Uterus (tissue), 2 donors: ENCODE results near the gene LCE5A.

ENCODE experiments used
- CTCF ChIP-seq, 4 experiments: fragments of 200-600 bp in 2 of 4; fragments of 450-650 bp in 2 of 4; sonication (generic) in 2 of 4; IDR thresholded peaks; one replicate each; pipeline ENCODE4 v1.5.1; 2016 to 2019; ENCODE audit warnings: antibody characterized with exemption in 4 of 4, mild to moderate bottlenecking in 2 of 4, moderate library complexity in 1 of 4
- POLR2A ChIP-seq, 2 donors: fragments of 450-650 bp; IDR thresholded peaks; one replicate each; pipeline ENCODE4 v1.6.1; 2016; ENCODE audit warnings: antibody characterized with exemption in 2 of 2, mild to moderate bottlenecking in 1 of 2, moderate library complexity in 1 of 2

GRCh38 chr1:152511596-152511995 lies 993 bp downstream of the LCE5A start:
- TF ChIP-seq POLR2A (IDR thresholded peaks at IDR 0.05) (no peak), CTCF (IDR thresholded peaks at IDR 0.05) (no peak)
